GM18519 (cell line): Measurements from ENCODE around the gene SLC22A23.

Experiments used
- ATAC-seq: cut with Tn5 transposase; IDR thresholded peaks from one replicate; pipeline ENCODE4 v1.9.1; 2021; ENCODE audit warnings: mild to moderate bottlenecking, moderate library complexity; ENCODE audit not compliant: unreplicated experiment, low FRiP score

SLC22A23 gene

GRCh38 chr6:3292431-3293197 is 164.2 kb downstream of the SLC22A23 start:
- no peak for ATAC-seq

- no peak for ATAC-seq
Measured at GRCh38 chr6:3291987-3292386, 164.9 kb downstream of the SLC22A23 start.

- ATAC-seq = no peak
Measured at GRCh38 chr6:3291346-3291745, 165.5 kb downstream of the SLC22A23 start.

GRCh38 chr6:3290931-3291211 is 166.0 kb downstream of the SLC22A23 start:
- ATAC-seq = no peak

GRCh38 chr6:3290149-3290930 is 166.5 kb downstream of the SLC22A23 start:
- ATAC-seq = no peak

GRCh38 chr6:3289664-3290055 is 167.2 kb downstream of the SLC22A23 start:
- no peak for ATAC-seq

- ATAC-seq = no peak
Measured at GRCh38 chr6:3288711-3289663, 167.9 kb downstream of the SLC22A23 start.

- no peak for ATAC-seq
Measured at GRCh38 chr6:3287976-3288707, 168.7 kb downstream of the SLC22A23 start.

GRCh38 chr6:3287308-3287707 is 169.5 kb downstream of the SLC22A23 start:
- ATAC-seq = no peak

- ATAC-seq = no peak
Measured at GRCh38 chr6:3286641-3287171, 170.1 kb downstream of the SLC22A23 start.

GRCh38 chr6:3285732-3286131 is 171.1 kb downstream of the SLC22A23 start:
- ATAC-seq = no peak

- no peak for ATAC-seq
Measured at GRCh38 chr6:3285049-3285639, 171.7 kb downstream of the SLC22A23 start.

- no peak for ATAC-seq
Measured at GRCh38 chr6:3284436-3284876, 172.4 kb downstream of the SLC22A23 start.

- no peak for ATAC-seq
Measured at GRCh38 chr6:3283641-3284435, 173.0 kb downstream of the SLC22A23 start.

GRCh38 chr6:3283241-3283640 is 173.6 kb downstream of the SLC22A23 start:
- no peak for ATAC-seq

- ATAC-seq = no peak
Measured at GRCh38 chr6:3282476-3283236, 174.2 kb downstream of the SLC22A23 start.

- no peak for ATAC-seq
Measured at GRCh38 chr6:3281631-3282475, 175.0 kb downstream of the SLC22A23 start.
